HepG2 (cell line): Measurements from ENCODE around the gene TBC1D22A. TPM values are rescaled to one million over a fixed set of nuclear protein-coding genes. Genes with fewer than 3 reads are reported as not detected.

Experiments used
- ATAC-seq: fragments of 200-7000 bp; cut with Tn5 transposase; 3 replicates; pipeline ENCODE4 v1.9.1; 2020; ENCODE audit warnings: mild to moderate bottlenecking, moderate library complexity
- BruUV-seq: library from RNA; stranded (reverse); fragments of 400-500 nt; replicated peaks from 2 replicates; lab custom pipeline; 2021; lab: Mats Ljungman, UMichigan
- CTCF ChIA-PET: fragments of 300-600 bp; formaldehyde crosslinking; extraction: SDS; loops from one replicate; lab custom pipeline; 2021; ENCODE audit warnings: low total read pairs, inconsistent platforms, low intra/inter-chr PET ratio; lab: Yijun Ruan, JAX
- POLR2A ChIA-PET: fragments of 350-600 bp; sonication (Branson Sonifier 250); formaldehyde crosslinking; loops from one replicate; lab custom pipeline; 2020; ENCODE audit warnings: antibody characterized with exemption, inconsistent platforms; lab: Yijun Ruan, JAX
- DNase-seq: peaks from one replicate; pipeline ENCODE4 v3.0.0-alpha.2; 2015; ENCODE audit warnings: low spot score
- FAIRE-seq: peaks from 3 replicates; lab custom pipeline; 2011; peaks lifted over from hg19 to GRCh38; lab: Jason Lieb, UNC
- H2AFZ ChIP-seq: one replicate; pipeline ENCODE4 v1.6.1; 2011; ENCODE audit warnings: low read length, inconsistent platforms
- H3K27ac ChIP-seq: fragments of 300-600 bp; 3 replicates; pipeline ENCODE4 v1.8.0; 2011; ENCODE audit warnings: mixed run types, mild to moderate bottlenecking, mixed read lengths, low read length, inconsistent platforms; ENCODE audit not compliant: insufficient read depth; ENCODE audit errors: extremely low read length
- H3K27me3 ChIP-seq, 2 experiments: fragments of 200-600 bp in 1 of 2; 2 replicates in 1 of 2; 3 replicates in 1 of 2; pipeline versions ENCODE4 v1.6.0 to v1.8.0; 2011; ENCODE audit warnings: low read length in 2 of 2, mild to moderate bottlenecking in 2 of 2, moderate library complexity in 2 of 2, inconsistent platforms in 1 of 2; ENCODE audit not compliant: insufficient read depth in 2 of 2, control insufficient read depth in 1 of 2
- H3K36me3 ChIP-seq, 2 experiments: fragments of 200-600 bp in 1 of 2; replicated peaks in 1 of 2; 2 replicates in 1 of 2; 3 replicates in 1 of 2; pipeline versions ENCODE4 v1.5.1 to v1.8.0; 2011; ENCODE audit warnings: low read length in 2 of 2, inconsistent platforms in 1 of 2; ENCODE audit not compliant: insufficient read depth in 2 of 2, control insufficient read depth in 1 of 2
- H3K4me1 ChIP-seq: 2 replicates; pipeline ENCODE4 v1.5.1; 2012; ENCODE audit warnings: low read length, inconsistent platforms; ENCODE audit not compliant: insufficient read depth
- H3K4me2 ChIP-seq: 2 replicates; pipeline ENCODE4 v1.6.0; 2011; ENCODE audit warnings: low read depth, low read length, inconsistent platforms
- H3K4me3 ChIP-seq, 3 experiments: fragments of 200-600 bp in 1 of 3; sonication (generic), shearing (Covaris generic) in 1 of 3; replicated peaks in 1 of 3; 2 replicates each; pipeline ENCODE4 v1.5.1; 2011 to 2016; ENCODE audit warnings: low read length in 3 of 3, inconsistent platforms in 2 of 3, low read depth in 2 of 3, mild to moderate bottlenecking in 2 of 3, control low read depth in 1 of 3, mixed read lengths in 1 of 3; ENCODE audit not compliant: insufficient read depth in 1 of 3
- H3K79me2 ChIP-seq: one replicate; pipeline ENCODE4 v1.6.1; 2011; ENCODE audit warnings: low read length, inconsistent platforms; ENCODE audit not compliant: insufficient read depth
- H3K9ac ChIP-seq: 2 replicates; pipeline ENCODE4 v1.6.0; 2011; ENCODE audit warnings: mild to moderate bottlenecking, low read depth, low read length, inconsistent platforms; ENCODE audit not compliant: insufficient read depth
- H3K9me3 ChIP-seq: 2 replicates; pipeline ENCODE4 v1.5.1; 2012; ENCODE audit warnings: mild to moderate bottlenecking, low read length
- H4K20me1 ChIP-seq: 2 replicates; pipeline ENCODE4 v1.6.0; 2011; ENCODE audit warnings: inconsistent platforms, mild to moderate bottlenecking, low read length, moderate library complexity; ENCODE audit not compliant: insufficient read depth
- GABPB1 ChIP-seq: IDR thresholded peaks from 2 replicates; pipeline ENCODE4 v1.6.1; 2016; ENCODE audit warnings: mild to moderate bottlenecking, missing genetic modification reagents, moderate library complexity, missing compliant biosample characterization
- GATAD2A ChIP-seq: IDR thresholded peaks from 2 replicates; pipeline ENCODE4 v1.6.1; 2016
- KDM6A ChIP-seq: IDR thresholded peaks from 2 replicates; pipeline ENCODE4 v1.6.1; 2016; ENCODE audit warnings: low read depth
- KLF9 ChIP-seq: IDR thresholded peaks from 2 replicates; pipeline ENCODE4 v1.6.1; 2016; ENCODE audit warnings: low read depth
- RBM39 ChIP-seq: fragments of 200-400 bp; formaldehyde crosslinking; IDR thresholded peaks from one replicate; pipeline ENCODE4 v1.6.1; 2018; ENCODE audit warnings: antibody characterized with exemption, mild to moderate bottlenecking, low read depth, low read length; ENCODE audit not compliant: poor library complexity, severe bottlenecking
- REST ChIP-seq, 2 experiments: IDR thresholded peaks; 2 replicates each; pipeline ENCODE4 v1.6.1; 2011 to 2012; ENCODE audit warnings: low read length in 2 of 2, borderline replicate concordance in 1 of 2, low read depth in 1 of 2, mild to moderate bottlenecking in 1 of 2, moderate library complexity in 1 of 2
- SMAD1 ChIP-seq: sonication (generic); formaldehyde crosslinking; IDR thresholded peaks from 2 replicates; pipeline ENCODE4 v1.4.0; 2020; ENCODE audit warnings: missing genetic modification reagents, low read depth, mild to moderate bottlenecking, borderline replicate concordance
- TRIM24 ChIP-seq: sonication (generic); formaldehyde crosslinking; IDR thresholded peaks from 2 replicates; pipeline ENCODE4 v1.8.0; 2022; ENCODE audit warnings: mild to moderate bottlenecking, missing genetic modification reagents
- ZMYM3 ChIP-seq: sonication (generic); formaldehyde crosslinking; IDR thresholded peaks from 2 replicates; pipeline ENCODE4 v1.5.1; 2020; ENCODE audit warnings: mild to moderate bottlenecking, missing genetic modification reagents
- ZNF264 ChIP-seq: sonication (generic); formaldehyde crosslinking; IDR thresholded peaks from 2 replicates; pipeline ENCODE4 v1.4.0; 2020; ENCODE audit warnings: missing genetic modification reagents
- ZNF33A ChIP-seq: sonication (generic); formaldehyde crosslinking; IDR thresholded peaks from 2 replicates; pipeline ENCODE4 v1.5.1; 2020; ENCODE audit warnings: missing genetic modification reagents, mild to moderate bottlenecking, moderate library complexity, borderline replicate concordance
- ZNF33B ChIP-seq: sonication (generic); formaldehyde crosslinking; IDR thresholded peaks from 2 replicates; pipeline ENCODE4 v1.5.1; 2020; ENCODE audit warnings: mild to moderate bottlenecking, missing genetic modification reagents
- ZNF605 ChIP-seq: sonication (generic); formaldehyde crosslinking; IDR thresholded peaks from 2 replicates; pipeline ENCODE4 v1.8.0; 2022; ENCODE audit warnings: mild to moderate bottlenecking, missing genetic modification reagents
- ZNF83 ChIP-seq: sonication (generic); formaldehyde crosslinking; IDR thresholded peaks from 2 replicates; pipeline ENCODE4 v1.4.0; 2020; ENCODE audit warnings: missing genetic modification reagents, mild to moderate bottlenecking, borderline replicate concordance
- WGBS: methylation state at CpG from one replicate; pipeline ENCODE4 v1.1.6; 2017; ENCODE audit warnings: low lambda C conversion rate; 5-methylcytosine and 5-hydroxymethylcytosine counted together
- in situ Hi-C: cut with HindIII; loops from 2 replicates; pipeline ENCODE4 v1.10.0; 2017; ENCODE audit warnings: low pct_unique_long_range_greater_than_20kb; ENCODE audit not compliant: extremely low pct_ligation_motif_present
- intact Hi-C: fragments of 100-400 bp; cut with micrococcal nuclease; formaldehyde crosslinking; loops from one replicate; pipeline ENCODE4 v1.10.0; 2022; ENCODE audit not compliant: unreplicated experiment
- polyA plus RNA-seq, 8 experiments: library from polyadenylated mRNA; depleted of rRNA in 3 of 8; stranded (reverse) in 7 of 8; unstranded in 1 of 8; fragments of >200 nt; fragmentation: Illumina TruSeq in 4 of 8; extraction: Trizol in 4 of 8; gene quantifications; 2 replicates each; pipeline versions ENCODE4 v1.2.1 to v1.2.3, GENCODE V29; 2011 to 2016; ENCODE audit warnings: low read depth in 4 of 8, missing spikeins in 1 of 8, mixed read lengths in 1 of 8; ENCODE audit not compliant: insufficient read depth in 1 of 8
- total RNA-seq, 5 experiments: library from RNA; depleted of rRNA; stranded (reverse); fragments of >200 nt; fragmentation: Illumina TruSeq; extraction: Trizol; gene quantifications; 2 replicates each; pipeline ENCODE4 v1.2.3, GENCODE V29; 2016; ENCODE audit warnings: low read depth in 1 of 5
- TF ChIP-seq, protein P1 (sequence below): sonication (generic); formaldehyde crosslinking; IDR thresholded peaks from 2 replicates; pipeline ENCODE4 v1.5.0; 2020; ENCODE audit warnings: missing genetic modification reagents, mild to moderate bottlenecking, borderline replicate concordance
- TF ChIP-seq, protein P2 (sequence below), 2 experiments: sonication (generic) in 1 of 2; formaldehyde crosslinking in 1 of 2; IDR thresholded peaks; 2 replicates each; pipeline versions ENCODE4 v1.4.0 to v1.6.1; 2018 to 2020; ENCODE audit warnings: missing genetic modification reagents in 2 of 2, borderline replicate concordance in 1 of 2, low read depth in 1 of 2, mild to moderate bottlenecking in 1 of 2, missing biosample characterization in 1 of 2
- TF ChIP-seq, protein P3 (sequence below): sonication (generic); formaldehyde crosslinking; IDR thresholded peaks from 2 replicates; pipeline ENCODE4 v1.4.0; 2020; ENCODE audit warnings: mild to moderate bottlenecking, low read depth, missing genetic modification reagents

TBC1D22A gene
- total and polyA plus RNA-seq, 2 of the 13 experiments (the other 11 are each of a cell fraction or from before 2014, with no cell fraction given), result 17.3 to 18.0 TPM

DNA sequence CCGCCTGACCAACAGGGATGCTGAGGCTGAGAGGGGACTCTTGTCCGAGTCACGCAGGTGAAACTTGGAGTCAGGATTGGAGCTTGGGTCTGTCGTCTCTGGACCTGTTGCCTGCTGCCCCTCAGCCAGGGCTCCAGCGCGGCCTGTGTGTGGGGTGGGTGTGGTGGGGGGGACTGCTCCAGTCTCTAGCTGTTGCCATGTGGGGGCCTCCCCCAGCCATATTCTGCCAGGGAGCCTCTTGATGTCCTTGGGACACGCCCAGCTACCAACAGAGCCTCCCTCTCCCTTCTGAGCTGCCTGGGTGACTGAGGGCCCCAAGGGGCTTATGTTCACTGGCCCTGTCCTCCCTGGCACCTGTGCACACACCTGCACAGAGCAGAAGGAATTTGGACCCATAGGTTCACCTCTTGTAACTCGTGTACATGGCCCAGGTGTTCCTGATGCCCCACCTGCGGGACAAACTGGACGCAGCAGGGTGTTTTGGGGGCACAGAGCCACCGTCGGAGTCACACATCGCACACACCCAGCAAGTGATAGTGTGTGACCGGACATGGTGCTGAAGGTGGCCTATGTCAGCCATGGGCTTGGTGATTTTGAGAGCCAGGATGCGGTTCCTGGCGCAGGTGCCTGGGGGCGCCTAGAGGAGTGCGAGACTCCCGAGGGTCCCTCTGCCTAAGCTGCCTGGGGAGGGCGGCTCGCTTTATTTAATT, 252.3 kb downstream of the TBC1D22A start:
- Histone ChIP-seq H3K4me3 (no peak overlapping the region), H3K36me3 (peaks cover 2 to 3% of the 10 kb centered on the region in 2 experiments; a peak in 4 of 5 replicates), H2AFZ (no peak overlapping the region), H3K27me3 (no peaks in the 10 kb centered on the region), H3K9ac (no peak overlapping the region), H3K9me3 (no peaks in the 10 kb centered on the region), H3K79me2 (no peaks in the 10 kb centered on the region), H3K27ac (no peak overlapping the region), H3K4me2 (no peak overlapping the region), H4K20me1 (no peaks in the 10 kb centered on the region), H3K4me1 (no peaks in the 10 kb centered on the region)
- BruUV-seq, result no TSS peak
- ChIA-PET POLR2A (no interaction called here), CTCF (no interaction called here)
- ATAC-seq, result no peak
- no peak for FAIRE-seq
- WGBS, result 100% methylated on average over 12 of the region's 21 CpGs
- in situ Hi-C loops (no loop called here), intact Hi-C loops (no loop called here)
- no peak for DNase-seq
- no peak for TF ChIP-seq TRIM24 (CRISPR knock-in tag)
- TF ChIP-seq, protein P1, sequence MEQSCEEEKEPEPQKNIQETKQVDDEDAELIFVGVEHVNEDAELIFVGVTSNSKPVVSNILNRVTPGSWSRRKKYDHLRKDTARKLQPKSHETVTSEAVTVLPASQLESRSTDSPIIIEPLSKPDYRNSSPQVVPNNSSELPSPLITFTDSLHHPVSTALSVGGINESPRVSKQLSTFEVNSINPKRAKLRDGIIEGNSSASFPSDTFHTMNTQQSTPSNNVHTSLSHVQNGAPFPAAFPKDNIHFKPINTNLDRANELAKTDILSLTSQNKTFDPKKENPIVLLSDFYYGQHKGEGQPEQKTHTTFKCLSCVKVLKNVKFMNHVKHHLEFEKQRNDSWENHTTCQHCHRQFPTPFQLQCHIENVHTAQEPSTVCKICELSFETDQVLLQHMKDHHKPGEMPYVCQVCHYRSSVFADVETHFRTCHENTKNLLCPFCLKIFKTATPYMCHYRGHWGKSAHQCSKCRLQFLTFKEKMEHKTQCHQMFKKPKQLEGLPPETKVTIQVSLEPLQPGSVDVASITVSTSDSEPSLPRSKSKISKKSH (CRISPR knock-in tag), result no peak
- TF ChIP-seq ZNF33B (CRISPR knock-in tag), result no peak
- TF ChIP-seq, protein P2, sequence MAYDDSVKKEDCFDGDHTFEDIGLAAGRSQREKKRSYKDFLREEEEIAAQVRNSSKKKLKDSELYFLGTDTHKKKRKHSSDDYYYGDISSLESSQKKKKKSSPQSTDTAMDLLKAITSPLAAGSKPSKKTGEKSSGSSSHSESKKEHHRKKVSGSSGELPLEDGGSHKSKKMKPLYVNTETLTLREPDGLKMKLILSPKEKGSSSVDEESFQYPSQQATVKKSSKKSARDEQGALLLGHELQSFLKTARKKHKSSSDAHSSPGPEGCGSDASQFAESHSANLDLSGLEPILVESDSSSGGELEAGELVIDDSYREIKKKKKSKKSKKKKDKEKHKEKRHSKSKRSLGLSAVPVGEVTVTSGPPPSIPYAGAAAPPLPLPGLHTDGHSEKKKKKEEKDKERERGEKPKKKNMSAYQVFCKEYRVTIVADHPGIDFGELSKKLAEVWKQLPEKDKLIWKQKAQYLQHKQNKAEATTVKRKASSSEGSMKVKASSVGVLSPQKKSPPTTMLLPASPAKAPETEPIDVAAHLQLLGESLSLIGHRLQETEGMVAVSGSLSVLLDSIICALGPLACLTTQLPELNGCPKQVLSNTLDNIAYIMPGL (CRISPR knock-in tag; IDR thresholded peaks at IDR 0.05; ENCODE audit: borderline replicate concordance in 1 of 2, low read depth in 1 of 2), result no peak
- TF ChIP-seq GATAD2A (CRISPR knock-in tag), result no peak
- TF ChIP-seq RBM39, result no peak
- no peak for TF ChIP-seq KDM6A
- TF ChIP-seq, protein P3, sequence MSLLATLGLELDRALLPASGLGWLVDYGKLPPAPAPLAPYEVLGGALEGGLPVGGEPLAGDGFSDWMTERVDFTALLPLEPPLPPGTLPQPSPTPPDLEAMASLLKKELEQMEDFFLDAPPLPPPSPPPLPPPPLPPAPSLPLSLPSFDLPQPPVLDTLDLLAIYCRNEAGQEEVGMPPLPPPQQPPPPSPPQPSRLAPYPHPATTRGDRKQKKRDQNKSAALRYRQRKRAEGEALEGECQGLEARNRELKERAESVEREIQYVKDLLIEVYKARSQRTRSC (CRISPR knock-in tag), result no peak
- no peak for TF ChIP-seq GABPB1
- TF ChIP-seq ZMYM3 (CRISPR knock-in tag), result no peak
- TF ChIP-seq ZNF605 (CRISPR knock-in tag), result no peak
- TF ChIP-seq KLF9 (CRISPR knock-in tag), result no peak
- TF ChIP-seq SMAD1, result no peak
- no peak for TF ChIP-seq ZNF33A (CRISPR knock-in tag)
- no peak for TF ChIP-seq REST (IDR thresholded peaks at IDR 0.05; ENCODE audit: borderline replicate concordance in 1 of 2, low read depth in 1 of 2, low read length in 2 of 2)
- TF ChIP-seq ZNF83 (CRISPR knock-in tag), result no peak
- TF ChIP-seq ZNF264 (CRISPR knock-in tag), result no peak
